Colonic mucosa (tissue), 4 donors: ENCODE data around the gene DUSP10. TPM values are rescaled to one million over a fixed set of nuclear protein-coding genes. Genes with fewer than 3 reads are reported as not detected.

Source experiments
- DNase-seq: peaks from one replicate; pipeline ENCODE4 v3.0.0-alpha.2; 2020
- H3K27ac ChIP-seq: fragments of 200-600 bp; one replicate; pipeline ENCODE4 v1.8.0; 2021
- H3K27me3 ChIP-seq: fragments of 200-600 bp; one replicate; pipeline ENCODE4 v1.8.0; 2021
- H3K36me3 ChIP-seq: fragments of 200-600 bp; one replicate; pipeline ENCODE4 v1.8.0; 2021
- H3K4me1 ChIP-seq: fragments of 200-600 bp; one replicate; pipeline ENCODE4 v1.8.0; 2021; ENCODE audit warnings: mild to moderate bottlenecking
- H3K4me3 ChIP-seq: fragments of 200-600 bp; one replicate; pipeline ENCODE4 v1.8.0; 2021
- H3K9ac ChIP-seq, 2 donors: one replicate each; pipeline ENCODE4 v1.7.0; 2013; ENCODE audit warnings: control low read depth in 2 of 2, low read depth in 2 of 2, low read length in 2 of 2
- H3K9me3 ChIP-seq: fragments of 200-600 bp; one replicate; pipeline ENCODE4 v1.8.0; 2021
- CTCF ChIP-seq: fragments of 200-600 bp; IDR thresholded peaks from one replicate; pipeline ENCODE4 v1.8.0; 2022; ENCODE audit warnings: antibody characterized with exemption, mild to moderate bottlenecking
- intact Hi-C: fragments of 100-400 bp; cut with DNase I; formaldehyde crosslinking; loops from one replicate; pipeline ENCODE4 v1.14.1; 2022
- total RNA-seq, 2 donors: library from RNA; stranded (reverse); fragmentation: NEBNext Ultra II Directional in 1 of 2; extraction: Animal tissue kit (Norgen Biotek cat#: 25700) in 1 of 2; gene quantifications; one replicate each; pipeline ENCODE4 v1.2.1, GENCODE V29; 2021
- donor health status: healthy.
- donor health status: DM: no; HTN: no; CAD: no.
- donor health status: DM: no; HTN: no; CAD: no.

DUSP10 gene
- total RNA-seq, 2 donors from 2014 or later, result 2.8 to 8.1 TPM

GRCh38 chr1:221712776-221713431, 29.0 kb downstream of the DUSP10 start:
- no peaks in the 10 kb centered on the region for H3K36me3 ChIP-seq
- intact Hi-C loops, result no loop called here
- H3K9me3 ChIP-seq, result no peaks in the 10 kb centered on the region
- TF ChIP-seq CTCF, result no peak
- H3K27ac ChIP-seq, result peak overlapping the region; percentile 18
- H3K4me3 ChIP-seq, result no peak overlapping the region
- no peaks in the 10 kb centered on the region for H3K27me3 ChIP-seq
- DNase-seq, result peak; percentile 44
- peaks cover 6% of the 10 kb centered on the region for H3K4me1 ChIP-seq
- no peak overlapping the region for H3K9ac ChIP-seq

GRCh38 chr1:221712198-221712684, 29.6 kb downstream of the DUSP10 start:
- no peaks in the 10 kb centered on the region for H3K36me3 ChIP-seq
- H3K4me3 ChIP-seq, result no peak overlapping the region
- H3K27ac ChIP-seq, result peak overlapping the region; percentile 18
- no peak for DNase-seq
- intact Hi-C loops, result no loop called here
- peaks cover 6% of the 10 kb centered on the region for H3K4me1 ChIP-seq
- H3K9me3 ChIP-seq, result no peaks in the 10 kb centered on the region
- no peak overlapping the region for H3K9ac ChIP-seq
- no peak for TF ChIP-seq CTCF
- no peaks in the 10 kb centered on the region for H3K27me3 ChIP-seq

GRCh38 chr1:221711656-221712055, 30.2 kb downstream of the DUSP10 start:
- H3K4me3 ChIP-seq, result no peak overlapping the region
- peak overlapping the region; percentile 18 for H3K27ac ChIP-seq
- no peaks in the 10 kb centered on the region for H3K27me3 ChIP-seq
- no peak overlapping the region for H3K9ac ChIP-seq
- TF ChIP-seq CTCF, result no peak
- intact Hi-C loops, result no loop called here
- peaks cover 6% of the 10 kb centered on the region for H3K4me1 ChIP-seq
- H3K9me3 ChIP-seq, result no peaks in the 10 kb centered on the region
- DNase-seq, result no peak
- H3K36me3 ChIP-seq, result no peaks in the 10 kb centered on the region

GRCh38 chr1:221711063-221711577, 30.8 kb downstream of the DUSP10 start:
- Histone ChIP-seq H3K4me1 (peaks cover 6% of the 10 kb centered on the region), H3K4me3 (no peak overlapping the region), H3K27ac (peak overlapping the region; percentile 18), H3K9me3 (no peaks in the 10 kb centered on the region), H3K9ac (no peak overlapping the region), H3K36me3 (no peaks in the 10 kb centered on the region), H3K27me3 (no peaks in the 10 kb centered on the region)
- intact Hi-C loops, result no loop called here
- no peak for TF ChIP-seq CTCF
- no peak for DNase-seq

GRCh38 chr1:221709854-221710253, 32.0 kb downstream of the DUSP10 start:
- TF ChIP-seq CTCF, result no peak
- Histone ChIP-seq H3K9me3 (no peaks in the 10 kb centered on the region), H3K36me3 (no peaks in the 10 kb centered on the region), H3K4me3 (no peak overlapping the region), H3K4me1 (peaks cover 6% of the 10 kb centered on the region), H3K27ac (no peak overlapping the region), H3K9ac (no peak overlapping the region), H3K27me3 (no peaks in the 10 kb centered on the region)
- intact Hi-C loops, result no loop called here
- no peak for DNase-seq
